HG03571 (cell line): ENCODE results near the gene ZNF33B.
"Not testable (repeated sequence)": the region's sequence is repeated elsewhere in the genome, so short reads cannot be mapped to it uniquely, and the experiment has no call there.

Experiments used
- ATAC-seq: cut with Tn5 transposase; IDR thresholded peaks from one replicate; pipeline ENCODE4 v1.9.1; 2021; ENCODE audit not compliant: unreplicated experiment

ZNF33B gene

GRCh38 chr10:42638055-42638820 is at the start of gene ZNF33B:
TSS of gene ZNF33B (minus strand) at chr10:42638570. CDS start at chr10:42636928, 1,642 bp downstream.
- ATAC-seq, result peak; percentile 93

- no peak for ATAC-seq
These were observed 46.1 kb upstream of the ZNF33B start for GRCh38 chr10:42684517-42684916.

- ATAC-seq, result no peak
These were observed 41.9 kb upstream of the ZNF33B start for GRCh38 chr10:42680267-42680666.

- ATAC-seq, result not testable (repeated sequence)
These were observed 27.0 kb upstream of the ZNF33B start for GRCh38 chr10:42665181-42665979.

GRCh38 chr10:42654419-42654818 is 16.0 kb upstream of the ZNF33B start:
- ATAC-seq, result no peak

GRCh38 chr10:42652858-42653257 is 14.5 kb upstream of the ZNF33B start:
- no peak for ATAC-seq

- ATAC-seq, result no peak
These were observed 12.0 kb upstream of the ZNF33B start for GRCh38 chr10:42650374-42650773.

GRCh38 chr10:42648512-42648911 is 10.1 kb upstream of the ZNF33B start:
- ATAC-seq, result no peak

- no peak for ATAC-seq
These were observed 8.6 kb upstream of the ZNF33B start for GRCh38 chr10:42646687-42647640.

- ATAC-seq, result no peak
These were observed 7.8 kb upstream of the ZNF33B start for GRCh38 chr10:42646214-42646613.

GRCh38 chr10:42645516-42645915 is 7.1 kb upstream of the ZNF33B start:
- no peak for ATAC-seq

- ATAC-seq, result no peak
These were observed 6.7 kb upstream of the ZNF33B start for GRCh38 chr10:42645103-42645502.

GRCh38 chr10:42640610-42641229 is 2.4 kb upstream of the ZNF33B start:
- ATAC-seq, result no peak

- no peak for ATAC-seq
These were observed 476 bp upstream of the ZNF33B start for GRCh38 chr10:42638821-42639270.

- ATAC-seq, result no peak
These were observed 719 bp downstream of the ZNF33B start for GRCh38 chr10:42637648-42638054.

- no peak for ATAC-seq
These were observed 1.2 kb downstream of the ZNF33B start for GRCh38 chr10:42637142-42637541.

GRCh38 chr10:42635098-42635497 is 3.3 kb downstream of the ZNF33B start:
- ATAC-seq, result no peak

GRCh38 chr10:42632564-42632963 is 5.8 kb downstream of the ZNF33B start:
- no peak for ATAC-seq

GRCh38 chr10:42630537-42631134 is 7.7 kb downstream of the ZNF33B start:
- ATAC-seq, result no peak

GRCh38 chr10:42623929-42624328 is 14.4 kb downstream of the ZNF33B start:
- ATAC-seq, result no peak
